ENCODE data around the gene TUBGCP3. TPM values are rescaled to one million over a fixed set of nuclear protein-coding genes. Genes with fewer than 3 reads are reported as not detected.

TUBGCP3 gene
- total and polyA plus RNA-seq, 2 experiments from 2014 or later = 12.8 to 40.2 TPM

DNA sequence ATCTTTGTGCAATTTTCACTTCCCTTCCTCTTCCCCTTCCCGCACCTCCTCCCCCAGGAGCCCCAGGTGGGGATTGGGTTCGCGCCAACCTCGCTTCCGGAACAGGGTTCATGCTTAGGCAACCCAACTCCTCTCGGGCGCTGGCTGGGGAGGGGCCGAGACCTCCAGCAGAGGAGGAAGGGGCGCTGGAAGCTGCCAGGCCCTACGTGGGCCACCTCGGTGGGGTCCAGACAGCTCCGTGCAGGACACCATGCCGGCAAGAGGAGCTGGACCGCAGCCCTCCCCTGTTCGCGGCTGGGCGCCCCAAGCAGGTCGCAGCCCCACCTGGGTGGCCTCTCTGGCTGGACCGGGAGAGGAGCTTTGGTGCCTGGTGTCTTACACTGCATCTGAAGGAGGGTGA, 120.7 kb downstream of the TUBGCP3 start:
- H3F3A ChIP-seq (replicated peaks; ENCODE audit: low read depth) = no peaks in the 10 kb centered on the region
- H3K9me3 Mint-ChIP-seq = no peaks in the 10 kb centered on the region; the same call in 2 of the 3 replicates
- no peaks in the 10 kb centered on the region for H3K4me1 ChIP-seq (ENCODE audit: insufficient read depth)
- H3K27me3 ChIP-seq (ENCODE audit: insufficient read depth) = no peaks in the 10 kb centered on the region
- no peak overlapping the region for H2AFZ ChIP-seq
- no peaks in the 10 kb centered on the region for H3K36me3 Mint-ChIP-seq (ENCODE audit: low read depth)
- peak; percentile 38 for ATAC-seq
- TF ChIP-seq, protein P1, sequence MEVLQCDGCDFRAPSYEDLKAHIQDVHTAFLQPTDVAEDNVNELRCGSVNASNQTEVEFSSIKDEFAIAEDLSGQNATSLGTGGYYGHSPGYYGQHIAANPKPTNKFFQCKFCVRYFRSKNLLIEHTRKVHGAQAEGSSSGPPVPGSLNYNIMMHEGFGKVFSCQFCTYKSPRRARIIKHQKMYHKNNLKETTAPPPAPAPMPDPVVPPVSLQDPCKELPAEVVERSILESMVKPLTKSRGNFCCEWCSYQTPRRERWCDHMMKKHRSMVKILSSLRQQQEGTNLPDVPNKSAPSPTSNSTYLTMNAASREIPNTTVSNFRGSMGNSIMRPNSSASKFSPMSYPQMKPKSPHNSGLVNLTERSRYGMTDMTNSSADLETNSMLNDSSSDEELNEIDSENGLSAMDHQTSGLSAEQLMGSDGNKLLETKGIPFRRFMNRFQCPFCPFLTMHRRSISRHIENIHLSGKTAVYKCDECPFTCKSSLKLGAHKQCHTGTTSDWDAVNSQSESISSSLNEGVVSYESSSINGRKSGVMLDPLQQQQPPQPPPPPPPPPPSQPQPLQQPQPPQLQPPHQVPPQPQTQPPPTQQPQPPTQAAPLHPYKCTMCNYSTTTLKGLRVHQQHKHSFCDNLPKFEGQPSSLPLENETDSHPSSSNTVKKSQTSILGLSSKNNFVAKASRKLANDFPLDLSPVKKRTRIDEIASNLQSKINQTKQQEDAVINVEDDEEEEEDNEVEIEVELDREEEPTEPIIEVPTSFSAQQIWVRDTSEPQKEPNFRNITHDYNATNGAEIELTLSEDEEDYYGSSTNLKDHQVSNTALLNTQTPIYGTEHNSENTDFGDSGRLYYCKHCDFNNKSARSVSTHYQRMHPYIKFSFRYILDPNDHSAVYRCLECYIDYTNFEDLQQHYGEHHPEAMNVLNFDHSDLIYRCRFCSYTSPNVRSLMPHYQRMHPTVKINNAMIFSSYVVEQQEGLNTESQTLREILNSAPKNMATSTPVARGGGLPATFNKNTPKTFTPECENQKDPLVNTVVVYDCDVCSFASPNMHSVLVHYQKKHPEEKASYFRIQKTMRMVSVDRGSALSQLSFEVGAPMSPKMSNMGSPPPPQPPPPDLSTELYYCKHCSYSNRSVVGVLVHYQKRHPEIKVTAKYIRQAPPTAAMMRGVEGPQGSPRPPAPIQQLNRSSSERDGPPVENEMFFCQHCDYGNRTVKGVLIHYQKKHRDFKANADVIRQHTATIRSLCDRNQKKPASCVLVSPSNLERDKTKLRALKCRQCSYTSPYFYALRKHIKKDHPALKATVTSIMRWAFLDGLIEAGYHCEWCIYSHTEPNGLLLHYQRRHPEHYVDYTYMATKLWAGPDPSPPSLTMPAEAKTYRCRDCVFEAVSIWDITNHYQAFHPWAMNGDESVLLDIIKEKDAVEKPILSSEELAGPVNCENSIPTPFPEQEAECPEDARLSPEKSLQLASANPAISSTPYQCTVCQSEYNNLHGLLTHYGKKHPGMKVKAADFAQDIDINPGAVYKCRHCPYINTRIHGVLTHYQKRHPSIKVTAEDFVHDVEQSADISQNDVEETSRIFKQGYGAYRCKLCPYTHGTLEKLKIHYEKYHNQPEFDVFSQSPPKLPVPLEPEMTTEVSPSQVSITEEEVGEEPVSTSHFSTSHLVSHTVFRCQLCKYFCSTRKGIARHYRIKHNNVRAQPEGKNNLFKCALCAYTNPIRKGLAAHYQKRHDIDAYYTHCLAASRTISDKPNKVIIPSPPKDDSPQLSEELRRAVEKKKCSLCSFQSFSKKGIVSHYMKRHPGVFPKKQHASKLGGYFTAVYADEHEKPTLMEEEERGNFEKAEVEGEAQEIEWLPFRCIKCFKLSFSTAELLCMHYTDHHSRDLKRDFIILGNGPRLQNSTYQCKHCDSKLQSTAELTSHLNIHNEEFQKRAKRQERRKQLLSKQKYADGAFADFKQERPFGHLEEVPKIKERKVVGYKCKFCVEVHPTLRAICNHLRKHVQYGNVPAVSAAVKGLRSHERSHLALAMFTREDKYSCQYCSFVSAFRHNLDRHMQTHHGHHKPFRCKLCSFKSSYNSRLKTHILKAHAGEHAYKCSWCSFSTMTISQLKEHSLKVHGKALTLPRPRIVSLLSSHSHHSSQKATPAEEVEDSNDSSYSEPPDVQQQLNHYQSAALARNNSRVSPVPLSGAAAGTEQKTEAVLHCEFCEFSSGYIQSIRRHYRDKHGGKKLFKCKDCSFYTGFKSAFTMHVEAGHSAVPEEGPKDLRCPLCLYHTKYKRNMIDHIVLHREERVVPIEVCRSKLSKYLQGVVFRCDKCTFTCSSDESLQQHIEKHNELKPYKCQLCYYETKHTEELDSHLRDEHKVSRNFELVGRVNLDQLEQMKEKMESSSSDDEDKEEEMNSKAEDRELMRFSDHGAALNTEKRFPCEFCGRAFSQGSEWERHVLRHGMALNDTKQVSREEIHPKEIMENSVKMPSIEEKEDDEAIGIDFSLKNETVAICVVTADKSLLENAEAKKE (CRISPR knock-in tag; IDR thresholded peaks at IDR 0.05) = no peak
- TF ChIP-seq ZNF331 (CRISPR knock-in tag; IDR thresholded peaks at IDR 0.05; ENCODE audit: low read depth) (no peak), NANOG (IDR thresholded peaks at IDR 0.05; ENCODE audit: borderline replicate concordance) (no peak), POLR2AphosphoS5 (IDR thresholded peaks at IDR 0.05; ENCODE audit: low read depth) (no peak), EZH2phosphoT487 (IDR thresholded peaks at IDR 0.05; ENCODE audit: unreplicated experiment) (no peak), JUNB (IDR thresholded peaks at IDR 0.05; ENCODE audit: unreplicated experiment) (no peak), ZNF114 (CRISPR knock-in tag; IDR thresholded peaks at IDR 0.05) (no peak), CREB1 (CRISPR knock-in tag; IDR thresholded peaks at IDR 0.05; ENCODE audit: low read depth) (no peak), EZH2 (IDR thresholded peaks at IDR 0.05; ENCODE audit: low read depth, unreplicated experiment) (no peak), STAT1 (IDR thresholded peaks at IDR 0.05; ENCODE audit: unreplicated experiment) (no peak)
- TF ChIP-seq, protein P2, sequence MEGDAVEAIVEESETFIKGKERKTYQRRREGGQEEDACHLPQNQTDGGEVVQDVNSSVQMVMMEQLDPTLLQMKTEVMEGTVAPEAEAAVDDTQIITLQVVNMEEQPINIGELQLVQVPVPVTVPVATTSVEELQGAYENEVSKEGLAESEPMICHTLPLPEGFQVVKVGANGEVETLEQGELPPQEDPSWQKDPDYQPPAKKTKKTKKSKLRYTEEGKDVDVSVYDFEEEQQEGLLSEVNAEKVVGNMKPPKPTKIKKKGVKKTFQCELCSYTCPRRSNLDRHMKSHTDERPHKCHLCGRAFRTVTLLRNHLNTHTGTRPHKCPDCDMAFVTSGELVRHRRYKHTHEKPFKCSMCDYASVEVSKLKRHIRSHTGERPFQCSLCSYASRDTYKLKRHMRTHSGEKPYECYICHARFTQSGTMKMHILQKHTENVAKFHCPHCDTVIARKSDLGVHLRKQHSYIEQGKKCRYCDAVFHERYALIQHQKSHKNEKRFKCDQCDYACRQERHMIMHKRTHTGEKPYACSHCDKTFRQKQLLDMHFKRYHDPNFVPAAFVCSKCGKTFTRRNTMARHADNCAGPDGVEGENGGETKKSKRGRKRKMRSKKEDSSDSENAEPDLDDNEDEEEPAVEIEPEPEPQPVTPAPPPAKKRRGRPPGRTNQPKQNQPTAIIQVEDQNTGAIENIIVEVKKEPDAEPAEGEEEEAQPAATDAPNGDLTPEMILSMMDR (conservative IDR thresholded peaks at IDR 0.05; ENCODE audit: low read depth in 2 of 2) = no peak
- TF ChIP-seq, protein P3, sequence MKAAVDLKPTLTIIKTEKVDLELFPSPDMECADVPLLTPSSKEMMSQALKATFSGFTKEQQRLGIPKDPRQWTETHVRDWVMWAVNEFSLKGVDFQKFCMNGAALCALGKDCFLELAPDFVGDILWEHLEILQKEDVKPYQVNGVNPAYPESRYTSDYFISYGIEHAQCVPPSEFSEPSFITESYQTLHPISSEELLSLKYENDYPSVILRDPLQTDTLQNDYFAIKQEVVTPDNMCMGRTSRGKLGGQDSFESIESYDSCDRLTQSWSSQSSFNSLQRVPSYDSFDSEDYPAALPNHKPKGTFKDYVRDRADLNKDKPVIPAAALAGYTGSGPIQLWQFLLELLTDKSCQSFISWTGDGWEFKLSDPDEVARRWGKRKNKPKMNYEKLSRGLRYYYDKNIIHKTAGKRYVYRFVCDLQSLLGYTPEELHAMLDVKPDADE (IDR thresholded peaks at IDR 0.05) = no peak
- TF ChIP-seq, protein P4, sequence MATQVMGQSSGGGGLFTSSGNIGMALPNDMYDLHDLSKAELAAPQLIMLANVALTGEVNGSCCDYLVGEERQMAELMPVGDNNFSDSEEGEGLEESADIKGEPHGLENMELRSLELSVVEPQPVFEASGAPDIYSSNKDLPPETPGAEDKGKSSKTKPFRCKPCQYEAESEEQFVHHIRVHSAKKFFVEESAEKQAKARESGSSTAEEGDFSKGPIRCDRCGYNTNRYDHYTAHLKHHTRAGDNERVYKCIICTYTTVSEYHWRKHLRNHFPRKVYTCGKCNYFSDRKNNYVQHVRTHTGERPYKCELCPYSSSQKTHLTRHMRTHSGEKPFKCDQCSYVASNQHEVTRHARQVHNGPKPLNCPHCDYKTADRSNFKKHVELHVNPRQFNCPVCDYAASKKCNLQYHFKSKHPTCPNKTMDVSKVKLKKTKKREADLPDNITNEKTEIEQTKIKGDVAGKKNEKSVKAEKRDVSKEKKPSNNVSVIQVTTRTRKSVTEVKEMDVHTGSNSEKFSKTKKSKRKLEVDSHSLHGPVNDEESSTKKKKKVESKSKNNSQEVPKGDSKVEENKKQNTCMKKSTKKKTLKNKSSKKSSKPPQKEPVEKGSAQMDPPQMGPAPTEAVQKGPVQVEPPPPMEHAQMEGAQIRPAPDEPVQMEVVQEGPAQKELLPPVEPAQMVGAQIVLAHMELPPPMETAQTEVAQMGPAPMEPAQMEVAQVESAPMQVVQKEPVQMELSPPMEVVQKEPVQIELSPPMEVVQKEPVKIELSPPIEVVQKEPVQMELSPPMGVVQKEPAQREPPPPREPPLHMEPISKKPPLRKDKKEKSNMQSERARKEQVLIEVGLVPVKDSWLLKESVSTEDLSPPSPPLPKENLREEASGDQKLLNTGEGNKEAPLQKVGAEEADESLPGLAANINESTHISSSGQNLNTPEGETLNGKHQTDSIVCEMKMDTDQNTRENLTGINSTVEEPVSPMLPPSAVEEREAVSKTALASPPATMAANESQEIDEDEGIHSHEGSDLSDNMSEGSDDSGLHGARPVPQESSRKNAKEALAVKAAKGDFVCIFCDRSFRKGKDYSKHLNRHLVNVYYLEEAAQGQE (IDR thresholded peaks at IDR 0.05; ENCODE audit: unreplicated experiment) = no peak
- H3K27ac ChIP-seq (ENCODE audit: low read depth) = no peak overlapping the region
- no peaks in the 10 kb centered on the region for H3K79me2 ChIP-seq (replicated peaks; ENCODE audit: insufficient read depth)
- no peak overlapping the region for H3K4me3 Mint-ChIP-seq
- peaks cover 1% of the 10 kb centered on the region for H3K27me3 Mint-ChIP-seq (ENCODE audit: insufficient read depth, low read depth, poor library complexity)
- H3K27ac Mint-ChIP-seq = no peak overlapping the region; the same call in 1 of the 2 replicates
- H3K4me1 Mint-ChIP-seq = no peaks in the 10 kb centered on the region; the same call in 2 of the 3 replicates
- H3K36me3 ChIP-seq (ENCODE audit: insufficient read depth) = no peaks in the 10 kb centered on the region
- no peaks in the 10 kb centered on the region for H3K9me2 ChIP-seq (ENCODE audit: insufficient read depth)
- H3K4me2 ChIP-seq = no peak overlapping the region
- no peak for DNase-seq (ENCODE audit: low spot score)
- H4K20me1 ChIP-seq (replicated peaks; ENCODE audit: insufficient read depth) = no peaks in the 10 kb centered on the region
- H3K4me3 ChIP-seq = no peak overlapping the region
